Prostate gland (tissue), 2 donors: Measurements from ENCODE around the gene FAM131A. TPM values are rescaled to one million over a fixed set of nuclear protein-coding genes. Genes with fewer than 3 reads are reported as not detected.

Experiments
- DNase-seq: peaks from one replicate; pipeline ENCODE4 v3.0.0-alpha.2; 2019; ENCODE audit warnings: low spot score
- H3K27ac ChIP-seq, 2 donors: fragments of 200-600 bp; sonication (generic); 2 replicates each; pipeline ENCODE4 v1.5.1; 2017 to 2019
- H3K27me3 ChIP-seq: fragments of 200-600 bp; sonication (generic); replicated peaks from 2 replicates; pipeline ENCODE4 v1.5.1; 2019; ENCODE audit not compliant: insufficient read depth
- H3K36me3 ChIP-seq, 2 donors: fragments of 200-600 bp; sonication (generic); 1 replicate in 1 of 2; 2 replicates in 1 of 2; pipeline versions ENCODE4 v1.5.1 to v1.8.1; 2017 to 2019
- H3K4me1 ChIP-seq: fragments of 200-600 bp; sonication (generic); replicated peaks from 2 replicates; pipeline ENCODE4 v1.5.1; 2019
- H3K4me3 ChIP-seq, 2 donors: fragments of 200-600 bp; sonication (generic); 2 replicates each; pipeline ENCODE4 v1.5.1; 2017 to 2019
- H3K9me3 ChIP-seq: fragments of 200-600 bp; sonication (generic); 2 replicates; pipeline ENCODE4 v1.5.1; 2017
- CTCF ChIP-seq, 4 experiments: fragments of 200-600 bp in 2 of 4; fragments of 450-650 bp in 2 of 4; sonication (generic) in 2 of 4; IDR thresholded peaks; 1 replicate in 3 of 4; 2 replicates in 1 of 4; pipeline ENCODE4 v1.5.1; 2016 to 2019; ENCODE audit warnings: antibody characterized with exemption in 4 of 4, mild to moderate bottlenecking in 2 of 4, moderate library complexity in 2 of 4
- POLR2A ChIP-seq: fragments of 450-650 bp; IDR thresholded peaks from one replicate; pipeline ENCODE4 v1.6.1; 2016; ENCODE audit warnings: antibody characterized with exemption, mild to moderate bottlenecking
- POLR2AphosphoS5 ChIP-seq: sonication (generic); formaldehyde crosslinking; IDR thresholded peaks from one replicate; pipeline ENCODE4 v1.6.1; 2017; ENCODE audit warnings: antibody characterized with exemption
- WGBS: methylation state at CpG from one replicate; pipeline ENCODE4 v1.1.5; 2018; 5-methylcytosine and 5-hydroxymethylcytosine counted together
- intact Hi-C: fragments of 100-400 bp; cut with DNase I; formaldehyde crosslinking; loops from one replicate; pipeline ENCODE4 v1.14.2; 2022
- small RNA-seq, 2 donors: library from RNA; depleted of rRNA; stranded (forward); fragments of <200 nt; gene quantifications; one replicate each; pipeline ENCODE3, GENCODE V24; 2016
- total RNA-seq, 2 donors: library from RNA; depleted of rRNA; stranded (reverse); fragments of >200 nt; gene quantifications; one replicate each; pipeline ENCODE4 v1.1.0, GENCODE V29; 2016

FAM131A gene
- total RNA-seq, 2 donors from 2014 or later = 22.0 to 71.0 TPM

- Histone ChIP-seq H3K9me3 (no peaks in the 10 kb centered on the region), H3K27ac (no peak overlapping the region), H3K4me1 (no peaks in the 10 kb centered on the region), H3K27me3 (no peaks in the 10 kb centered on the region), H3K36me3 (no peaks in the 10 kb centered on the region), H3K4me3 (no peak overlapping the region)
- 70% methylated on average over 5 of the region's 5 CpGs for WGBS
- no peak for TF ChIP-seq CTCF (IDR thresholded peaks at IDR 0.05)
- no peak for TF ChIP-seq POLR2A
- TF ChIP-seq POLR2AphosphoS5 = no peak
- intact Hi-C loops = no loop called here
- no peak for DNase-seq
Measured at GRCh38 chr3:184389384-184389783, 52.0 kb downstream of the FAM131A start.

GRCh38 chr3:184389935-184390528, 52.6 kb downstream of the FAM131A start:
- intact Hi-C loops = no loop called here
- H3K4me3 ChIP-seq = no peak overlapping the region
- DNase-seq = no peak
- WGBS = 83% methylated on average over 5 of the region's 5 CpGs
- no peak overlapping the region for H3K27ac ChIP-seq
- no peaks in the 10 kb centered on the region for H3K9me3 ChIP-seq
- H3K27me3 ChIP-seq = no peaks in the 10 kb centered on the region
- H3K4me1 ChIP-seq = no peaks in the 10 kb centered on the region
- no peak for TF ChIP-seq POLR2AphosphoS5
- no peak for TF ChIP-seq CTCF (IDR thresholded peaks at IDR 0.05)
- no peak for TF ChIP-seq POLR2A
- H3K36me3 ChIP-seq = no peaks in the 10 kb centered on the region

- no peak for DNase-seq
- WGBS = 84% methylated on average over 3 of the region's 3 CpGs
- no peak overlapping the region for H3K27ac ChIP-seq
- H3K36me3 ChIP-seq = no peaks in the 10 kb centered on the region
- H3K9me3 ChIP-seq = no peaks in the 10 kb centered on the region
- no peak overlapping the region for H3K4me3 ChIP-seq
- intact Hi-C loops = no loop called here
- TF ChIP-seq POLR2AphosphoS5 (no peak), CTCF (IDR thresholded peaks at IDR 0.05) (no peak), POLR2A (no peak)
- H3K27me3 ChIP-seq = no peaks in the 10 kb centered on the region
- no peaks in the 10 kb centered on the region for H3K4me1 ChIP-seq
Measured at GRCh38 chr3:184391266-184391665, 53.9 kb downstream of the FAM131A start.

GRCh38 chr3:184395320-184395660, 57.9 kb downstream of the FAM131A start:
- H3K27me3 ChIP-seq = no peaks in the 10 kb centered on the region
- no peak for DNase-seq
- WGBS = 89% methylated on average over 4 of the region's 5 CpGs
- H3K4me3 ChIP-seq = no peak overlapping the region
- H3K36me3 ChIP-seq = no peaks in the 10 kb centered on the region
- intact Hi-C loops = no loop called here
- no peak overlapping the region for H3K27ac ChIP-seq
- TF ChIP-seq CTCF (IDR thresholded peaks at IDR 0.05) (no peak), POLR2A (no peak), POLR2AphosphoS5 (no peak)
- no peaks in the 10 kb centered on the region for H3K4me1 ChIP-seq
- H3K9me3 ChIP-seq = no peaks in the 10 kb centered on the region

Small RNA genes within 50 kb of the gene (small RNA-seq; reads per million reads assigned to genes)
- gene SNORD66 = 1,176 to 2,272 reads per million in 2 donors

Other genes starting within 250 kb of the FAM131A start
- gene HTR3E, start 240.5 kb upstream of the FAM131A start, total RNA-seq = not detected
- 10 to 100 TPM; 54.9 to 61.5 TPM for gene EIF2B5, start 202.2 kb upstream of the FAM131A start, total RNA-seq
- 10 to 100 TPM; 61.7 to 95.1 TPM for gene DVL3, start 182.2 kb upstream of the FAM131A start, total RNA-seq
- 100 to 1,000 TPM; 183 to 307 TPM for gene AP2M1, start 162.7 kb upstream of the FAM131A start, total RNA-seq
- gene ABCF3, start 151.4 kb upstream of the FAM131A start, total RNA-seq = 100 to 1,000 TPM in 1 of 2 donors, 10 to 100 TPM in 1; 62.9 to 103 TPM
- 1 to 10 TPM in 1 of 2 donors, under 1 TPM in 1; 0.46 to 7.8 TPM for gene VWA5B2, start 108.0 kb upstream of the FAM131A start, total RNA-seq
- 10 to 100 TPM; 78.4 to 79.4 TPM for gene ALG3, start 88.6 kb upstream of the FAM131A start, total RNA-seq
- gene EEF1AKMT4, start 87.9 kb upstream of the FAM131A start, total RNA-seq = 1 to 10 TPM; 6.1 TPM
- under 1 TPM in 1 of 2 donors, not detected in 1; 0.82 TPM for gene CAMK2N2, start 76.0 kb upstream of the FAM131A start, total RNA-seq
- gene ECE2, start 61.6 kb upstream of the FAM131A start, total RNA-seq = under 1 TPM in 1 of 2 donors, not detected in 1; 0.57 TPM
- 100 to 1,000 TPM; 230 to 272 TPM for gene PSMD2, start 38.4 kb upstream of the FAM131A start, total RNA-seq
- gene EIF4G1, start 23.0 kb upstream of the FAM131A start, total RNA-seq = 100 to 1,000 TPM; 331 to 370 TPM
- 10 to 100 TPM in 1 of 2 donors, 1 to 10 TPM in 1; 4.9 to 47.5 TPM for gene CLCN2, start 24.0 kb downstream of the FAM131A start, total RNA-seq
- 10 to 100 TPM; 62.7 to 89.2 TPM for gene POLR2H, start 24.1 kb downstream of the FAM131A start, total RNA-seq
- not detected for gene THPO, start 40.6 kb downstream of the FAM131A start, total RNA-seq
- 1 to 10 TPM; 2.5 to 8.0 TPM for gene CHRD, start 42.5 kb downstream of the FAM131A start, total RNA-seq
- 10 to 100 TPM; 11.9 to 25.2 TPM for gene EPHB3, start 224.2 kb downstream of the FAM131A start, total RNA-seq